ENCODE data around the gene AREL1.

DNA sequence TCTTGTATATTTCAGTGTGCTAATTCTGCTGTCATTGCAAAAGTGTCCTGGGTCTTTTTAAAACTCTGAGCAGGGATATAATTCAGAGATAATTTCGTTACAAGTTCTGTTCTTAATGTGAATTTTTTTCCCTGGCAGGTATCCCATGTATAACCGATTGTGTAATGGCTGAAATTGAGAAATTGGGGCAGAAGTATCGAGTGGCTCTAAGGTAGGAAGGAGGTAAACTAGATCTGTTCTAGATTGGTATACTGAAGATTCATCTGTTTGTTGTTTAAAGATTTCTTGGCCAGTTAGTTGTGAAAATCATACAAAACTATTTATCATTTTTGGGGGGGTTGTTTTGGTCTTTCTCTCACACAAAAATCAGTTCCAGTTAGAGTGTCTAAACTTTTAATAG is 10.3 kb upstream of the AREL1 start:
- TF ChIP-seq POLR2A (IDR thresholded peaks at IDR 0.05; ENCODE audit: low read depth, low read length) (no peak), TAF1 (IDR thresholded peaks at IDR 0.05; ENCODE audit: borderline replicate concordance, low read depth, low read length) (no peak)
